ENCODE results near the gene C21orf91. TPM values are rescaled to one million over a fixed set of nuclear protein-coding genes. Genes with fewer than 3 reads are reported as not detected.

The C21orf91 gene
- total RNA-seq, 2 experiments from 2014 or later: 40.9 to 42.2 TPM

- intact Hi-C loops (cut with DNase I, micrococcal nuclease): no loop called here
- no peaks in the 10 kb centered on the region for H3K36me3 ChIP-seq (ENCODE audit: insufficient read depth, low read length)
- no peak overlapping the region for H3K27ac ChIP-seq (ENCODE audit: low read depth in 1 of 2, low read length in 2 of 2)
- no peak overlapping the region for H3K4me3 ChIP-seq (ENCODE audit: low read length)
- H3K36me3 Mint-ChIP-seq (ENCODE audit: low read depth): no peaks in the 10 kb centered on the region
- ChIA-PET CTCF (interaction anchor here (1.1 kb wide), 1 partner anchor 9 kb away, joined by 3 read pairs; no protein-coding TSS in a partner anchor), POLR2A (no interaction called here)
- no peaks in the 10 kb centered on the region for H3K4me1 Mint-ChIP-seq (ENCODE audit: low read depth)
- ATAC-seq (ENCODE audit: poor library complexity): no peak
- peaks cover 0 to 6% of the 10 kb centered on the region in 2 experiments for H3K9me3 ChIP-seq (ENCODE audit: control insufficient read depth in 1 of 2, insufficient read depth in 1 of 2, low read length in 2 of 2)
- no peaks in the 10 kb centered on the region for H3K4me1 ChIP-seq (ENCODE audit: insufficient read depth, low read length)
- H3K9me3 Mint-ChIP-seq: no peaks in the 10 kb centered on the region
- no peak for TF ChIP-seq CTCF (IDR thresholded peaks at IDR 0.05)
- no peak overlapping the region for H3K27ac Mint-ChIP-seq
- no peak for DNase-seq
- no peaks in the 10 kb centered on the region for H3K27me3 ChIP-seq (ENCODE audit: control insufficient read depth in 1 of 2, insufficient read depth in 2 of 2, low read length in 2 of 2)
- no peaks in the 10 kb centered on the region for H3K27me3 Mint-ChIP-seq
- no peak overlapping the region for H3K4me3 Mint-ChIP-seq
These were observed 59.5 kb downstream of the C21orf91 start for GRCh38 chr21:17759511-17760178.

GRCh38 chr21:17758683-17759082, 60.5 kb downstream of the C21orf91 start:
- no peaks in the 10 kb centered on the region for H3K9me3 Mint-ChIP-seq
- H3K4me1 Mint-ChIP-seq (ENCODE audit: low read depth): no peaks in the 10 kb centered on the region
- intact Hi-C loops (cut with DNase I, micrococcal nuclease): no loop called here
- ATAC-seq (ENCODE audit: poor library complexity) (no peak), DNase-seq (no peak)
- H3K27ac ChIP-seq (ENCODE audit: low read depth in 1 of 2, low read length in 2 of 2): no peak overlapping the region
- ChIA-PET POLR2A (interaction anchor here (1.5 kb wide), 1 partner anchor 25 kb away, joined by 5 read pairs; no protein-coding TSS in a partner anchor), CTCF (interaction anchor here (1.1 kb wide), 1 partner anchor 10 kb away, joined by 3 read pairs; no protein-coding TSS in a partner anchor)
- H3K27ac Mint-ChIP-seq: no peak overlapping the region
- no peaks in the 10 kb centered on the region for H3K27me3 Mint-ChIP-seq
- no peak overlapping the region for H3K4me3 Mint-ChIP-seq
- TF ChIP-seq CTCF (IDR thresholded peaks at IDR 0.05): no peak
- H3K36me3 Mint-ChIP-seq (ENCODE audit: low read depth): no peaks in the 10 kb centered on the region
- H3K4me1 ChIP-seq (ENCODE audit: insufficient read depth, low read length): no peaks in the 10 kb centered on the region
- H3K9me3 ChIP-seq (ENCODE audit: control insufficient read depth in 1 of 2, insufficient read depth in 1 of 2, low read length in 2 of 2): peaks cover 0 to 6% of the 10 kb centered on the region in 2 experiments
- H3K36me3 ChIP-seq (ENCODE audit: insufficient read depth, low read length): no peaks in the 10 kb centered on the region
- no peak overlapping the region for H3K4me3 ChIP-seq (ENCODE audit: low read length)
- H3K27me3 ChIP-seq (ENCODE audit: control insufficient read depth in 1 of 2, insufficient read depth in 2 of 2, low read length in 2 of 2): no peaks in the 10 kb centered on the region

GRCh38 chr21:17757671-17758070, 61.5 kb downstream of the C21orf91 start:
- Mint-ChIP-seq H3K4me1 (ENCODE audit: low read depth) (no peaks in the 10 kb centered on the region), H3K4me3 (no peak overlapping the region), H3K27me3 (no peaks in the 10 kb centered on the region), H3K36me3 (ENCODE audit: low read depth) (no peaks in the 10 kb centered on the region), H3K27ac (no peak overlapping the region), H3K9me3 (no peaks in the 10 kb centered on the region)
- no peak for TF ChIP-seq CTCF (IDR thresholded peaks at IDR 0.05)
- Histone ChIP-seq H3K4me3 (ENCODE audit: low read length) (no peak overlapping the region), H3K9me3 (ENCODE audit: control insufficient read depth in 1 of 2, insufficient read depth in 1 of 2, low read length in 2 of 2) (peaks cover 0 to 6% of the 10 kb centered on the region in 2 experiments), H3K4me1 (ENCODE audit: insufficient read depth, low read length) (no peaks in the 10 kb centered on the region), H3K36me3 (ENCODE audit: insufficient read depth, low read length) (no peaks in the 10 kb centered on the region), H3K27me3 (ENCODE audit: control insufficient read depth in 1 of 2, insufficient read depth in 2 of 2, low read length in 2 of 2) (no peaks in the 10 kb centered on the region), H3K27ac (ENCODE audit: low read depth in 1 of 2, low read length in 2 of 2) (no peak overlapping the region)
- ChIA-PET CTCF (interaction anchor here (0.8 kb wide), 1 partner anchor 10 kb away, joined by 3 read pairs; no protein-coding TSS in a partner anchor), POLR2A (interaction anchor here (1.5 kb wide), 1 partner anchor 26 kb away, joined by 5 read pairs; no protein-coding TSS in a partner anchor)
- no peak for ATAC-seq (ENCODE audit: poor library complexity)
- intact Hi-C loops (cut with DNase I, micrococcal nuclease): no loop called here
- no peak for DNase-seq

Measured in CD4-positive, alpha-beta T cell (primary cell).